ENCODE measurements around the gene ADRA1B.

- TF ChIP-seq CTCF (conservative IDR thresholded peaks at IDR 0.05; ENCODE audit: low read depth, low read length), result no peak
- TF ChIP-seq EZH2 (IDR thresholded peaks at IDR 0.05; ENCODE audit: low read length, unreplicated experiment), result no peak
Measured at GRCh38 chr5:159923008-159923407, 6.7 kb downstream of the ADRA1B start.
